CD4-positive, alpha-beta T cell treated with Interleukin-15 for 1 hour (primary cell): Measurements from ENCODE around the gene BABAM2.

Source experiments
- DNase-seq: peaks from one replicate; pipeline ENCODE4 v3.0.0-alpha.2; 2020

Gene BABAM2

DNA sequence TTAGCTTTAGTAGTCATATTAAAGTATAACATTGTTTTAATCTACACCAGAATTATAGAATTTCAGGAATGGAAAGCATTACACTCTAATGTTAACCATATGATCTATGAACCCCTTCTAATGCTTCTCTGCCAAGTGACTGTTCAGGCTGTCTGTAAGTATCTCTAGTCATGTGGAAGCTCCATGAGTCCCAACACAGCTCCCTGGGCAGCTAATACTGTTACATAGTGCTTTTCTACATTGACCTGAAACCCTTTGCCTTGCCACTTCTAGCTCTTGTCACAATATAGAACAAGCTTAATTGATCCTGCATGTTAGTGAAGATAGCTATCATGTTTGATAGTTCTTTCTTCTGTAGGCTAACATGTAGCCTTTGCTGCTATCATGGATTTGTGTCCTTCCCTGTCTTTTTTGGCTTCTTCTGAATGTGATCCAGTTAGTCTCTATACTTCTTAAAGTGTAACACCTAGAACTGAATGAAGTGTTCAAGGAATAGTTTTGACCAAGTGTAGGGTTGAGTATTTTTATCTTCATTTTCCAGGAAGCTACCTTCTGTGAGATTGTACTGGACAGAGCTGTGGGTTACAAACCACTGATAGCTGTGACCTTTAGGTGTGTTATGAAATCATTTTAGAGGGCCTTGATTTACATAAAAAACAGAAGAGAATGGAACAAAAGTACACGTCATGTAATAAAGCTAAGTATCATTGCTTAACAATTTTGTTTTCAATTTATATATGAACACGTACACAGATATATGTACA, 23.7 kb downstream of the BABAM2 start:
- DNase-seq = no peak

DNA sequence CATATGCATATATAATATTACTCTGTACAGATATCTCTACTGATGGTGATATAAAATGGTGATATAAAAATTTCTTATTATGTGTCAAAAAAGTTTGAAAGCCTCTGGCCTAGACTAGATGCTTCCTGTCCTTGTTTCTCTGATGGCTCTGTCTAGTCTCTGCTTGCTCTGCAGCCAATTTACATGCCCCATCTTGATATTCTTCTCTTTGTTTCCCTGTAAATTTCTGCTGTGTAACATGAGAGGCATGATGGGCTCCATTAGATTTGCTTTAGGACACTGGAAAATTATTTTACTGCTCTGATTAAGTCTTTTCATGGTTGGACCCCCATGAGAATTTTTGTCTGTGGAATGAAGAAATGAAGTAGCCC, 24.3 kb downstream of the BABAM2 start:
- DNase-seq = no peak

DNA sequence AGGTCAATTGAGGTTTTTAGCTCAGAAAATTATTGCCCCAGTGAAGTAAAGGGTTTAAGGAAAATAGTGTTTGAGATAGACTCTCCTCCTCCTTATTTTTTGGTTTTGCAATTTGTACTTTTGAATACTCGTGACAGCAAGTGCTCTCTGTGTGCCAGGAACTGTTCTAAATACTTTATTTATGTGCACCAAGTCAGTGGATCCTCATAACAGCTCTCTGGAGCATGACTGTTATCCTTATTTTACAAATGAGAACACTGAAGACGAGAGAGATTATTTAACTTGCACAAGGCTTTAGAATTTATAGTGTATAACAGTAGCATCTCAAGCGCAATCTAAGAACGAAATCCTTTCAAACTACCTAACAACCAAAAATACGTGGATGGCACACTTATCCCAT, 24.7 kb downstream of the BABAM2 start:
- no peak for DNase-seq

DNA sequence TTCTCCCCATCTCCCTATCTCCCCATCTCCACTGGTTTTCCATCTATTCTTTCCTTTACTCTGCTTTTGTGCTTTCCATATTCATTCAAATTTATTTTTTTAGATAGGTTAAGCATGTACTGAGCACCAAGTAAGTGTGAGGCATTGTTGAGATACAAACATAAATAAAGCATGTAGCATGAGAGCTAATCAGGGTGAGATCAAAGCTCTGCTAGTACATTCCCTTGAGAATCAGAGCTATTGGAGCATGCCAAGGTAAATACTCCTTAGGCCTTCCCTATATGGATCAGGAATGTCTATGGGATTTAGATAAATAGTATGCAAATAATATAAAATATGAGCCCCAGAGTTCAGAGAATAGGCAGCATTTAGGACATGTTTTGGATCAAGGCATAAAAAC, 25.3 kb downstream of the BABAM2 start:
- no peak for DNase-seq

DNA sequence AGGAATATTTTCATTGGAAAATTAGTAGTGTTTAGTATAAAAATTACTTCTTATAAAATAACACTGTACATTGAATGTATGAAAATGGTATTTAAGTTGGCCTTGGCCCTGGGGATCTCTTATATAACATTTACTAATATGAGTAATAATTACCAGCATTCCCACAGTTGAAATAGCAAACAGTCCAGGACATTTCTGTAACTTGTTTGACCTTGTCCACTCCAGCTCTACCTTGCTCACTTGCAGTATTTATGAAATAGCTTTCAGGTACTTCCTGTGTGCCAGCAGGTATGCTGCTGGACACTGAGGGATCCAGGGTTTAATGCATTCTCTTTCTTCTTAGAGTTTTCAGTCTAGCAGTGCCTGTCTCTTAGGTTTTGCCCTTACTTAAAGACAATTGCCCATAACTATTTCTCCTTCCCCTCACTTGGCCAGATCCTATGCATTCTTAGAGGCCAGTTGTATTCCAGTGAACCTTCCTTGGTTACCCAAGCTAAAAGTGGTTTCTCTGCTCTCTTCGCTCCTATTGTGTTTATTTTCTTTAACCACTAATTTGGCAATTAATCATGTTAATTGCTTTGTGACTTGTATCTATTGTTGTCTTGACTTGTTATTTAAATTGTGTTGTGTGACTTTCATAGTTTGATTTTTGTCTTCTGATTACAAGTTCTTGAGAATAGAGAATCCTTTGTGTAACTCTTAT, 25.9 kb downstream of the BABAM2 start:
- DNase-seq = no peak

DNA sequence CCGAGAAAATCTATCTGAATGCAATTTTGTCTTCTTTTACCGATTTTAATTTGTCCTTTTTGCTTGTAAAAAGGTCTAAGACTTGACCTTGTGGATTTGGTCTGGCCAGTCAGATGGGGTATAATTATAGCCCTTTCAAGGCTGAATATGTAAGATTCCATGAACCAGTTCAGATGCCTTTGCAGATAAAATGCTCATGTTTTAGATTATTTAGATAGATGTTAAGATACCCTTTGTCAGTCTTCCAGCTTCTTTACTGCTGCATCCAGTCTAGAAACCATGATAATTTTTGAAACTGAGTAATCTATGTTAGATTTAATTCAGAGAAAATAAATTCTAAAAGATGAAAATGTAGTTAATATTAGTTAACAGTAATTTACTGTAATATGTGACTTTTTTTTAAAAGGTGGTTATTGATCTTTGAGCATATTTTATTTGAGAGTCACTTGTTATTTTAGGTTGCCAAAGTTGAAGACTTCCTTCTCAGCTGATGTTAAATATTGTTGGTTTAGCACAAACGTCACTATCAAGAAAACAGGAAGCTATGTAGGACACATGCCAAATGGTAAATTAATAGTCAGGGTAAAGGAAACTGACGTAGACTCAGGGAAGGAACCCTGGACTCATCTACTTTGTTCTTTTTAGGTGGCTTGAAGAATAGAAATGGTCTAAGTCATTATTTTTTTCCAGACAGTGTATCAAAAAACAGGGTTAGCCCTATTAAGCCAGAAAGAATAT, 29.8 kb downstream of the BABAM2 start:
- no peak for DNase-seq

DNA sequence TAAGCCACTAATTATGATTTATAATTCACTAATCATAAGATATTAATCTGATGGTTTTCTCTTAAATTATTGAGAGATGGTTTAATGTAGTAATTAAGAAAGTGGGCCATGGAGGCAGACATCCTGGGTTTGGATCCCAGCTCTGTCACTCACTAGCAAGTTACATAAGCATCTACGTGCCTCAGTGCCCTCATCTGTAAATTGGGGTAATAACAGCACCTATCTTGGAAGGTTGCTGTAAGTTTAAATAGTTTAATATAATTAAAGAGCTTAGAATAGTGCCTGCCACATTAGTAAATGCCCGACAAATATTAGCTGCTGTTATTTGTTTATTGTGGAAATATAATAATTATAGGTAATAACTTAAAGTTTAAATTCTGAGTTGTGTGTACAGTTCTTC, 30.9 kb downstream of the BABAM2 start:
- DNase-seq = no peak

DNA sequence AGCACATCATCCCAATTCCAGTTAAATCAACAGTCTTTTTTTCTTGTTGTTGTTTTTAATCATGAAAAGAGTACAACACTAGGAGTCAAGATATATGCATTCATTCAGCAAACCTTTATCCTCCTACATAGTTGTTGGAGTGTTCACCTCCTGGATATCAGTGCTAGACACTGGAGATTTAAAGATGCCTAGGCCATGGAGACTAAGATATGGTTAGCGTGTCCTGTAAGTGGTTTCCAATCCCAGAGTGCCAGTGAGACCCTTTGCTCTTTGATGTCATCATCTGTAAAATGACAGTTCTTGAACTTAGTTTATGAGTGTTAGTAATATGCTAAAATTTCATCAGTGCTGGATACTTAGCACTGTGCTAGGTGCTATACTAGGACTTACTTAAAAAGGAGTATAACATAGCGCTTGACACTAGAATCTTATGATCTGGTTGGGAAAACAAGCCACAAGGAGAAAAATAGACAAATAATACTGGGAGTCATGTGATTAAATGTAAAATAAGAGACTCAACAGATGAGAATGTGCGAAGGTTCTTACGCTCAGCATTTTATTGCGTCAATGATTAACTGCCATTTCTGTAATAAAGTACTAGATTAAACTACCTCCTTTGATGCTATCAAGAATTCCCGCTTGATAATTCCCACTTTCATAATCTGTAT, 31.5 kb downstream of the BABAM2 start:
- DNase-seq = no peak

DNA sequence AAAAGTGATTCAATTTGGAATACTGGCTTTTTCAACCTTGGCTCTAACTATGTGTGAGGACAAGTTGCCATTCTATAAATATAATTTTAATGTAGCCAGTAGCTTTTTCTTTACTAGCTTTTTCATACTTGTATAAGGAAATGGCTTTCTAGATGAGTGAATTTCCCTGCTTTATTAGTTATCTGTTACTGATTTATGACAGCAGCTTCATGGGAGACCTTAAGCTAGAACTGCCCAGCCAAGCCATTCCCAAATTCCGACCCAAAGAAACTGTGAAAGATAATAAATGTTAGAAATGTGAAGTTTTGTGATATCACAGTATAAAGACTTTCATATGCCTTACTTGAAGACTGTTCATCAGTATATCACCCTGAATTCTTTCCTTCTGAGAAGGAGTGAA, 32.3 kb downstream of the BABAM2 start:
- no peak for DNase-seq

DNA sequence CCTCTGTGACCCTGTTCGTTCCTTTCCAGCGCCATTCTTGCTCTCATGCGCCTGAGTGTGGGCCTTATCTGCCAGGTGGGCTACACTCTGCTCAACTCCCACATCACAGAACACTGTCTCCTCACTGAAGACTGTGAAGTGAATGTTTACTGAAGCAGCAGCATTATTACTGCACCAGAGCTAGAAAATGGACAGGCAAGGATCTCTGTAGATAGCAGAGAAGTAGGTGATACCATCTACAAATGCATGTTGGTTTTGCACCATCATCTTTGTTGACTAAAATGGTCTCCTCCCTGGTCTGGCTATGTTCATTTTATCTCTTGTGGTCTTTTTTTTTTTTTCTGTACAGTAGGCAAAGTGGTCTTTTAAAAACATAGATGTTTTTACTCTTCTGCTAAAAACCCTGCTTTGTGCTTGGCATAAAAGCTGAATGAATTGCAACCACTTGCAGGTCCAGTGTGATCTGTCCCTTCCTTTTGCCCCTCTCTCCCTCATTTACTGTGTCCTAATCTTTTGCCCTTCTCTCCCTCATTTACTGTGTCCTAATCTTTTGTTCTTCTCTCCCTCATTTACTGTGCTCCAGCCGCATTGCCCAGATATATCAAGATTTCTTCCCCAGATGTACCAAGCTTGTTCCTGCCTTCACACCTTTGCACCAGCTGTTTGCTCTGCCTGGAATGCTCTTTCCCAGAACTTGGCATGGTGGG, 35.4 kb downstream of the BABAM2 start:
- DNase-seq = no peak

DNA sequence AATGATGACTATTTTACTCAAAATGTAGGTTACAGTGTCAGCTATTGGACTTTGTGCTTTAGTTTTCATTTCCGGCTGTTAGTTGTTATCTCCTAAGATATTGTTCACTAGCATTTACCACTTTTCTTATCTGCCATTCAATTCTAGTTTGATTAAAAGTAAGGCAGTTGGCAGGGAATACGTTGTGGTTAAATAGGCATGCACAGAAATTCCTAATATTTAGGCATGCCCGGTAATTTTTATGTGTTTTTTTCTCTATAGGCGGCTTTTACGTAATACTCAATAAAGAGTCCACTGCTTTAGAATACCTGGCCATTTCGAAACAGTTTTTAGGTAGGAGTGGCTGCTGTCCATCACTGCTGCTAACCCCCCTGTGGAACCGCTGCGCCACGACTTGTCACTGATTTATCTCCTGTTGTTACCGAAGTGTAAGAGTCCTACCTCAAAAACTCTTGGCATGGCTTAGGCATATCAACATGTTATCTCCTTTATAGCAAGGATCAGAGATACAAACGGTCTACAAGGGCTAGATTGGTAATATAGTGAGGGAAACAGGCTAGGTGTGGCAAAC, 39.5 kb downstream of the BABAM2 start:
- no peak for DNase-seq

DNA sequence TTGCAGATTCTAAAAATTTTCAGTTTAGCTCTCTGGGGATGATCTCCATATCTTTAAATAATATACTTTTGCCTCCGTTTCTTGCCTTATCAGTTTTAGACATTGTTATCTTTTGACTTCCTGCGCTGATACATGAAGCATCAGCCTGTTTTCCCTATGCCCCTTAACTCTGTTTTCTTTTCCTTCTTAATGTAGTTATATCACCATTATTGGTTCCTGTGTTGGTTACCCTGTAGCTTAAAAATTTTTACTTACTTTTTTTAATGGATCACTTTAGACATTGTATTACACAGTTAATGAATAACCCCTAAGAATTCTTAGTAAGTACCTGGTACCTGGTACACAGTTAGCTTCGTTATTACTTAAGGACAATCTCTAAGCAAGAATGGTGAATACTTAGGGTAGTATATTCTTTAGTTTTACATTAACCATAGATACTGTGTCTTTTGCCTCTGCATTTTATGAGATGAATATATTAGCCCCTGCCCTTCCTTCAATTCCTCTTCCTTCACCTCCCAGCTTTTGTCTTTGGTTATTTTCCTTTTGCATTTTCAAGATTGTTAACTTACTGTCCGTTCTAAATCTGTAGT, 40.9 kb downstream of the BABAM2 start:
- no peak for DNase-seq

DNA sequence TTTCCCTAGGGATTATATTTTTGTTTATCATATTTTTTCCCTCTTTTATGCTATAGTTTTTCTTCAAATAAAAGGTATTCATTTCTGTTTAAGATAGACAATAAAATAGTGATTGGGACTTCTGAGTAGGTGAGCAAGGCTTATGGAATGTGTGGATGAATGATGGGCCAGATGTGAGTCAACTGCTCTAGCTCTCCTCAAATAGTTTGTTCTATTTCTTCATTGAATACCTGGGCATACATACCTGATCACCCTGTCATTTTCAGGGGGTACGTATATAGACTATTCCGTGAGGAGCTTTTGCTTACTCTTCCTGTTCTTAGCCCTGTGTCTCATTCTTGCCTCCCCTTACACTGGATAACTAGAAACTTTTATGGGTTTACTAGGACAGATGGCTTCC, 41.9 kb downstream of the BABAM2 start:
- no peak for DNase-seq

DNA sequence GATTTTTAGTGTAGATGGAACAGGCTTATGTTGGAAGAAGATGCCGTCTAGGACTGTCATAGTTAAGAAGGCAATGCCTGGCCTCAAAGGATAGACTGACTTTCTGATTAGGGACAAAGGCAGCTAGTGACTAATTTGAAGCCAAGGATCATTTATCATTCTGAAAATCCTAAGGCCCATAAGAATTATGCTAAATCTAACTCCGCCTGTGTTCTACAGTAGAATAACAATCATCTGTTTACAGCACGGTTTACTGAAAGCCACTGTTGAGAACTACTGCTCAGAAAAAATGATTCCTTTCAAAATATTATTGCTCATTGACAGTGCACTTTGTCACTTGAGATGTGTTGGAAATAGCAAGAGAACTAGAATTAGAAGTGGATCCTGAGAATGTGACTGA, 44.5 kb downstream of the BABAM2 start:
- no peak for DNase-seq

DNA sequence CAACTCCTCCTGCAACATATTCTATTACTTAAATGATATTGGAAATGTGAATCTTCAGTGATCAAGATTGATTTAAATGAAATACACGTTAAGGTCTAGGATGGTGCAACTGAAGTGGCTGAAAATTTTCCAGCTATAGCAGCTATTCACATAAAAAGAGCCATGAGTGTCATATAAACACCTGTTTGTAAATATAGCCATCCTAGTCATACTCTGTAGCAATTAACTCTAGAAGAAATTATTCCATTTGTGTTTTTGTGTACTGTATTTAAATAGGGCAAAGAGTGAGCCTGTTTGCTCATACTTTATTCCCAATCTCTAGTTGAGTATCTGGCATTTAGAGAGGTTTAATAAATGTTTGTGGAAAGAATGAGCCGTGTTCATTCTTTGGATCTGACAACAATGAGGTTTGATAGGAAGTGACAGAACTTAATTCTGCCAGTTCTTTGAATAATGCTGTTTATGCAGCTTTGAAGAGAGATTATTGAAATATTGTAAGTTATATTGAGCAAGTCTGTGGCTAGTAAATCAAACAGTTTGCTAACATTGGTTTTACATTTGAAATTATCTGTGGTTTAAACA, 49.7 kb downstream of the BABAM2 start:
- no peak for DNase-seq

DNA sequence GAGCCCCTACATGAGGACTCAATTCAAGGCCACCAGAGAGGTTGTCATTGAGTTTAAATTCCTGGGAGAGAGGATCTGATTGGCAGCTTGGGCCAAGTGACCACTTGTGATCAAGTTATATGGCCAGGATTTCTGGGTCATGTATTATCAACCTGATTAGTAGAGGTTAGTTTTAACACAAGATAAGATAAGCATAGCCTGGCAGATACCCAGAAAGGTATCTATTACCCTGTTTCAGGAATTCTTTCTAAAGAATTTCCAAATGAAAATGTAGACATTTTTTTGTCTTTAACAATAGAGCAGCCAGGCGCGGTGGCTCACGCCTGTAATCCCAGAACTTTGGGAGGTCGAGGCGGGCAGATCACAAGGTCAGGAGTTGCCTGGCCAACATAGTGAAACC, 50.5 kb downstream of the BABAM2 start:
- DNase-seq = no peak

DNA sequence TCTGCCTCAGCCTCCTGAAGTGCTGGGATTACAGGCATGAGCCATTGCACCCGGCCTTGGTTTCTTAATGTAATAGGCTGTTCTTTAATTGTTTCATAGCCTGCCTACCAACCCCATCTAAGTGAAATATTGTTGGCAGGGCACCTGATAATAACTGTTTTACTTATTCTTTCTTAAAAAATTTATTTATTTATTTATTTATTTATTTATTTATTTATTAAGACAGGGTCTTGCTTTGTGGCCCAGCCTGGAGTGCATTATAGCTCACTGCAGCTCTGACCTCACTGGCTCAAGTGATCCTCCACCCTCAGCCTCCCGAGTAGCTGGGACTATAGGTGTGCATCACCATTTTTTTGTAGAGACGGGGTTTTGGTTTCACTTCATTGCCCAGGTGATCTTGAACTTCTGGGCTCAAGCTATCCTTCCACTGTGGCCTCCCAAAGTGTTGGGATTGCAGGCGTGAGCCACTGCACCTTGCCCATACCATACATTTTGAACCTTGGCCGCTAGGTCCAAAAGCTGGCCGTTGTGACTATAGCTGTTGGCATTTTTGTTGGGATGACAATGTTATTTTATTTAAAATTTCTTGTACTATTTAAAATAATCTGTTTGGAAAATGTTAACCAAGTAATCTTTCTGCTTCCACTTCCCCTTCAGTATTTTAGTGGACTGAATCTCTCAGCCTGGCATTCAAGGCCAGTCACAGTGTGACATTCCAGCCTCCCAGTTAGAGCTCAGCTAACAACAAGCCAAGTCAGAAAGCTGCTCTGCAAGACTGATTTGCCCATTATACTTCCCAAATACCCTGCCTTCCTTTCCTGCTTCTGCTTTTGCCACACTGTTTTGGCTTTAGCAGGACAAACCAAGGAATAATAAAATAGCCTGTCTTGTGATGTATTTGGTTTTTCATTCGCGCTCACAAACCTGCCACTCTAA, 52.4 kb downstream of the BABAM2 start:
- no peak for DNase-seq

DNA sequence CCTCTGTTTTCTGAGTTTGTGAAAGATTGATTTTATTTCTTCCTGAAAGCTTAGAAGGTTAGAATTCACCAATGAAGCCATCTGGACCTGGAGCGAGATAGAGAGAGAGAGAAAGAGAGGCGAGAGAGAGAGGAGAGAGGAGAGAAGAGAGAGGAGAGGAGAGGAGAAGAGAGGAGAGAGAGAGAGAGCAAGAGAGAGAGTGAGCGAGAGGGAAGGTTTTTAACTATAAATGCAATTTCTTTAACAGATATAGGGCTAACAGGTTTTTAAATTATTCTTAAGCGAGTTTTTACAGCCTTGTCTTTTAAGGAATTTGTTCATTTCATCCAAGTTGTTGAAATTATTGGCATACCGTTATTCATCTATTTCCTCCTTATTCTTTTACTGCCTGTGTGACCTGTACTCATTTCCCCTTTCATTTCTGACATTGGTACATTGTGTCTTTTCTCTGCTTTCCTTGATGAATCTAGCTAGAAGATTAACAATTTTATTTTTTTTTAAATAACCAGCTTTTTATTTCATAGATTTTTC, 56.1 kb downstream of the BABAM2 start:
- DNase-seq = no peak

DNA sequence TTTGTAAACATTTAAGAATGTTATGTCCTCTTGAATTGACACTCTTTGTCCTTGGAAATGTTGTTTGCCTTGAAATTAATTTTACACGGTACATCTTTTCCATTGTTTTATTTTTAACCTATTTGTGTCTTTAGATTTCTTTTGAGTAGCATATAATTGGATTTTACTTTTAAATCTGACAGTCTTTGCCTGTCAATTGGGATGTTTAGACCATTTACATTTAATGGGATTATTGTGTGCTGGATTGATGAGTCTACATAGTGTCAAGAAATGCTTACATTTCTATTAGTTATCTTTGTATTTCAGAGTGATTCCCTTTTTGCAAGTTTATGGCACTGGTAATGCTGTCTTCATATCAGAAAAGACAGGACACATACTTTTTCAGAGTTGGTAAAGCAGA, 61.5 kb downstream of the BABAM2 start:
- DNase-seq = no peak

DNA sequence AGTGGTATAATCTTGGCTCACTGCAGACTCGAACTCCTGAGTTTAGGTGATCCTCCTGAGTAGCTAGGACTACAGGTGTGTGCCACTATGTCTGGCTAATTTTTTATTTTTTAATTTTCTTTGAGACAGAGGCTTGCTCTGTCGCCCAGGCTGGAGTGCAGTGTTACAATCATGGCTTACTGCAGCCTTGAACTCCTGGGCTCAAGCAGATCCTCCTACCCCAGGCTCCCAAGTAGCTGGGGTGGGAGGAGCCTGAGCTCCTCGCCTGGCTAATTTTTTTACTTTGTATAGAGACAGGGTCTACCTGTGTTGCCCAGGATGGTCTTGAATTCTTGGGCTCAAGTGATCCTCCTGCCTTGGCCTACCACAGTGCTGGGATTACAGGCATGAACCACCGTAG, 62.5 kb downstream of the BABAM2 start:
- no peak for DNase-seq
